Memory B cell (primary cell): ENCODE data around the gene HIVEP1.
"Not testable (repeated sequence)": the region's sequence is repeated elsewhere in the genome, so short reads cannot be mapped to it uniquely, and the experiment has no call there.

ENCODE experiments used
- ATAC-seq: fragments of 150-1000 bp; cut with Tn5 transposase; 2 replicates; pipeline ENCODE4 v1.10.0; 2021; ENCODE audit warnings: low read depth, mild to moderate bottlenecking, moderate library complexity
- DNase-seq, 2 donors: peaks; one replicate each; pipeline ENCODE4 v3.0.0; 2022; ENCODE audit warnings: low spot score in 2 of 2
- H3K27ac Mint-ChIP-seq: one replicate; pipeline ENCODE4 v1.8.0; 2022; ENCODE audit warnings: mild to moderate bottlenecking, moderate library complexity, mixed read lengths
- H3K27me3 Mint-ChIP-seq: one replicate; pipeline ENCODE4 v1.8.0; 2022; ENCODE audit warnings: mixed read lengths
- H3K36me3 Mint-ChIP-seq: one replicate; pipeline ENCODE4 v1.8.0; 2022; ENCODE audit warnings: mild to moderate bottlenecking, mixed read lengths
- H3K4me1 Mint-ChIP-seq: one replicate; pipeline ENCODE4 v1.8.0; 2022; ENCODE audit warnings: mixed read lengths
- H3K4me3 Mint-ChIP-seq: one replicate; pipeline ENCODE4 v1.8.0; 2022; ENCODE audit warnings: mild to moderate bottlenecking, moderate library complexity, mixed read lengths
- H3K9me3 Mint-ChIP-seq: one replicate; pipeline ENCODE4 v1.8.0; 2022; ENCODE audit warnings: mixed read lengths

The HIVEP1 gene

DNA sequence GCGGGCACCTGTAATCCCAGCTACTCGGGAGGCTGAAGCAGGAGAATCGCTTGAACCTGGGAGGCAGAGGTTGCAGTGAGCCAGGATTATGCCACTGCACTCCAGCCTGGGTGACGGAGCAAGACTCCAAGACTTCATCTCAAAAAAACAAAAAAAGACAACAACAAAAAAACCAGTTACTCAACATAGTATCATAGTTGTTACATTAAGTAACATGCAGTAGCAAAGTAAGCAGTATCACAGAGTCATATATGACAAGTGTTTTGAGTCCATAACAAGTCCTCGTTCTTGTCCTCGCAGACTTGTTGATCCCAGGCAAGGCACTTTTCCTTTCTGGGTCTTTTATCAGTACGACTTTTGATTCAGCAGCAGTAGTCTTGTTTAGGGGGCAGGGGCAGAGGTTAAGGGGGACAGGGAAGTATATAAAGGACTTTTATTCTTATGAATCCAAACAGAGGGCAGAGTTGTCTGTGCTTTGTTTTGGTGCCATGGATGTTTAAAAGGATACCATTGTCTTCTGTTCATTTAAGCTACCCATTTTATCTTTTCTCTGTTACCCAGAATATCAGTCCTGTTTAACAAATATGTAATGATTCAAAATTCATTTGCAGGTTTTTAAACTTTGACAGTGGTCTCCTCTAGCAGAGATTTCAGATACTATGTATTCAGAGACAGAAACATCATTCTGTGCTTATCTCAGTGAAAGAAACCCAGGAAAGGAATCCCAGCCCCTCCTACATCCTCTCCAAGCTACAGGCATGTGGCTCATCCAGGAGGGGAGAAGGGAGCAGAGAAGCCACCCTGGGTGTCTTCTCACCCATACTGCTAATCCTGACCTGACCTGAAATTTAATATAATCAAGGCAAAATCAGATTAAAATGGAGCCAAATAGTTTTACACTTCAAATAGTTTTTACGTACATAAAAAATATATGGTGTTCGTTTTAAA lies 140.2 kb downstream of the HIVEP1 start:
- H3K4me1 Mint-ChIP-seq = peaks cover 11% of the 10 kb centered on the region
- DNase-seq = no peak
- H3K9me3 Mint-ChIP-seq = peaks cover 2% of the 10 kb centered on the region
- peak overlapping the region; percentile 25 for H3K27ac Mint-ChIP-seq
- H3K4me3 Mint-ChIP-seq = no peak overlapping the region
- peaks cover 18% of the 10 kb centered on the region for H3K36me3 Mint-ChIP-seq
- H3K27me3 Mint-ChIP-seq = no peaks in the 10 kb centered on the region
- no peak for ATAC-seq

GRCh38 chr6:12155769-12156168 lies 143.7 kb downstream of the HIVEP1 start:
- not testable (repeated sequence) for H3K9me3 Mint-ChIP-seq, ATAC-seq, DNase-seq, H3K4me3 Mint-ChIP-seq, H3K27me3 Mint-ChIP-seq, H3K4me1 Mint-ChIP-seq
- Mint-ChIP-seq H3K36me3 (peaks cover 19% of the 10 kb centered on the region), H3K27ac (peak overlapping the region; percentile 3)

GRCh38 chr6:12158686-12159415 lies 146.7 kb downstream of the HIVEP1 start:
- Mint-ChIP-seq H3K4me3 (no peak overlapping the region), H3K27ac (peak overlapping the region; percentile 19), H3K9me3 (peaks cover 2% of the 10 kb centered on the region), H3K4me1 (peaks cover 16% of the 10 kb centered on the region), H3K27me3 (no peaks in the 10 kb centered on the region), H3K36me3 (peaks cover 36% of the 10 kb centered on the region)
- no peak for DNase-seq
- no peak for ATAC-seq

DNA sequence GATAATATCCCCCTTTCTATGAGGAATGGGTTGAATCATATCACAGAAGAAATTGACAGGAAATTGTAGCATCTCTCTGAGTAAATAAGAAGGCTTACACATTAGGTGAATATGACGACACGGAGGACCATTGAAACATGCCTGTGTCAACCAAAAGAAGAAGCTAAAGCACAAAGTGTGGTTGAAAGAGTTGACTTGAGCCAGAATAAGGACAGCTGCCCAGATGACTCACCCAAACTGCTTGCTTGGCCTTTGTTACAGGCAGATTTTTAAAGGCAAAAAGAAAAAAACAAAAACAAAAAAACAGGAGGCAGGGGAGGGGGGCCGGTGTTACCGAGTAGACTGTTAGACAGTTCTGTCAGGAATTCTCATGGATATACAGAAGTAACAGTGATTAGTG lies 148.2 kb downstream of the HIVEP1 start:
- DNase-seq = no peak
- Mint-ChIP-seq H3K36me3 (peaks cover 36% of the 10 kb centered on the region), H3K27me3 (no peaks in the 10 kb centered on the region)

GRCh38 chr6:12162213-12162612 lies 150.1 kb downstream of the HIVEP1 start:
- DNase-seq = no peak
- H3K4me1 Mint-ChIP-seq = peaks cover 11% of the 10 kb centered on the region
- H3K9me3 Mint-ChIP-seq = no peaks in the 10 kb centered on the region
- H3K4me3 Mint-ChIP-seq = no peak overlapping the region
- H3K27ac Mint-ChIP-seq = peak overlapping the region; percentile 3
- H3K27me3 Mint-ChIP-seq = no peaks in the 10 kb centered on the region
- no peak for ATAC-seq
- peaks cover 32% of the 10 kb centered on the region for H3K36me3 Mint-ChIP-seq

More for the DNA sequence above, 148.2 kb downstream of the HIVEP1 start:
- ATAC-seq = no peak
- Mint-ChIP-seq H3K4me1 (peaks cover 13% of the 10 kb centered on the region), H3K4me3 (no peak overlapping the region), H3K9me3 (peaks cover 2% of the 10 kb centered on the region), H3K27ac (peak overlapping the region; percentile 73)

DNA sequence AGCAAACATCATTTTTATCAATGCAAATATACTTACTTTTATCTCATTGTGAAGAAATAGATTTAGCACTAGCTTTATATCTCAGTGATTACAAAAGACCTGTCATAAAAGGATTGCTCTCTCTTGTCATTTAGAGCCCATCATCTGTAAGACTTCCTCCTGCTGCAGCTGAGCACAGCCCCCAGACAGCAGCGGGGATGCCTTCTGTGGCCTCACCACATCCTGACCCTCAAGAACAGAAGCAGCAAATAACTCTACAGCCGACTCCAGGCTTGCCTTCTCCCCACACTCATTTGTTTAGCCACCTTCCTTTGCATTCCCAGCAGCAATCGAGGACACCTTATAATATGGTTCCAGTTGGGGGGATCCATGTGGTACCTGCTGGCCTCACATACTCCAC lies 151.0 kb downstream of the HIVEP1 start:
- Mint-ChIP-seq H3K27ac (peak overlapping the region; percentile 3), H3K36me3 (peaks cover 30% of the 10 kb centered on the region), H3K4me3 (no peak overlapping the region), H3K9me3 (no peaks in the 10 kb centered on the region), H3K27me3 (no peaks in the 10 kb centered on the region), H3K4me1 (peaks cover 11% of the 10 kb centered on the region)
- no peak for DNase-seq
- peak; percentile 74 for ATAC-seq

GRCh38 chr6:12163744-12164507 lies 151.8 kb downstream of the HIVEP1 start:
- no peaks in the 10 kb centered on the region for H3K27me3 Mint-ChIP-seq
- no peak overlapping the region for H3K4me3 Mint-ChIP-seq
- peaks cover 11% of the 10 kb centered on the region for H3K4me1 Mint-ChIP-seq
- DNase-seq (no peak), ATAC-seq (no peak)
- H3K27ac Mint-ChIP-seq = peak overlapping the region; percentile 3
- peaks cover 30% of the 10 kb centered on the region for H3K36me3 Mint-ChIP-seq
- no peaks in the 10 kb centered on the region for H3K9me3 Mint-ChIP-seq

DNA sequence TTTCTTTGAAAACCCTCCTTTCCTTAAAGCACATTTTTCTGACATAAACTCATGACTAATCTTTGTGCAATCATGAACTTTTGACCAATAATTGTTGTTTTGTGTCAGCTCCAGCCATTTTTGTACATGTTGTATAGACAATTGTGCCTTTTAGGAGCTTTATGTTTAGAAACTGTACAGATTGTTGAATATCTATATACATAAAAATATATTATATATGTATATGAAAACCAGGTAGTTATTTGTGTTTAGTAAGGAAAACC lies 152.3 kb downstream of the HIVEP1 start:
- ATAC-seq (no peak), DNase-seq (no peak)
- Mint-ChIP-seq H3K27me3 (no peaks in the 10 kb centered on the region), H3K4me1 (peaks cover 11% of the 10 kb centered on the region), H3K9me3 (no peaks in the 10 kb centered on the region), H3K36me3 (peaks cover 30% of the 10 kb centered on the region), H3K27ac (no peak overlapping the region), H3K4me3 (no peak overlapping the region)

DNA sequence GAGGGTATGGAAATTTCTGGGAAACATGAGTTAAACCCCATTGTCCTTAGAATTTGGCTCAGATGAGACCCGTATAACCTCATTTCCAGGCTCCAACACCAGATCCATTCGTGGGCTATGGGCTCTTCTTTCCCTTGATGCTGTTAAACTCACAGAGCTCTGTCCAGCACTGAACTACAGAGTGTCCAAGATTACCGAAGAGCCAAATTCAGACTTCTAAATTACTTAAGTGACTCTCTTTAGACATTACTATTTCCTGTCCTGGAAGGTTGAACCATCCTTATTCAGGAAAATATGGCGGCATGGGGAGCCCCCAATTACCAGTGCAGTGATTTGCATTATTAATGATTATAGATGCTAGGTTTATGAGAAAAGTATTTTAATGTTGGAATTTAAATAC lies 153.2 kb downstream of the HIVEP1 start:
- peaks cover 13% of the 10 kb centered on the region for H3K4me1 Mint-ChIP-seq
- ATAC-seq (no peak), DNase-seq (no peak)
- peaks cover 30% of the 10 kb centered on the region for H3K36me3 Mint-ChIP-seq
- no peak overlapping the region for H3K4me3 Mint-ChIP-seq
- H3K27ac Mint-ChIP-seq = no peak overlapping the region
- no peaks in the 10 kb centered on the region for H3K9me3 Mint-ChIP-seq
- H3K27me3 Mint-ChIP-seq = no peaks in the 10 kb centered on the region

DNA sequence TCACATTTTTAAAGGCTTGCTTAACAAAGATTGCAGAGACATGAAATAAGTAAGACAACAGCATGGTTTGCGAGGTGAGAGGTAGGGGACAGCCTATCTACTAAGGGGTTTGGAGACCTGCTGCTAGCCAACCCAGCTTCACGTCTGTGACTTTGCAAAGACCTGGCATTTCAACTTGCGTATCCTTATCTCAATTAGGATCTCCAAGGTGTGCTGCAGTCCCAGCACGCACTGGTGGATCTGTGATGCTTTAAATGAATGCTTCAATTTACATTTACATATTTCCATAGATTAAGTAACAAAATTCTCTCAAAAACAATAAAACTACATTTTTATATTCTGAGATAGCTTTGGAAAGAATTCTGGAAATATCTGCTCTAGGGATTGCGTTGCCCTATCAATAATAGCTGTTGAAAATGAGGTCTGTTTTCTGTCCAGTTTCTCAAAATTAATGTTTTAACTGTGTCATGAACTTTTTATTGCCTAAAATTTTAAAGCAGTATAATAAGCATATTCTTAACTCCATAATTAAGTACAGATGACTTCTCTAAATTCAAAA lies 153.7 kb downstream of the HIVEP1 start:
- H3K4me1 Mint-ChIP-seq = peaks cover 13% of the 10 kb centered on the region
- H3K4me3 Mint-ChIP-seq = no peak overlapping the region
- no peaks in the 10 kb centered on the region for H3K27me3 Mint-ChIP-seq
- no peaks in the 10 kb centered on the region for H3K9me3 Mint-ChIP-seq
- DNase-seq (no peak), ATAC-seq (no peak)
- H3K36me3 Mint-ChIP-seq = peaks cover 29% of the 10 kb centered on the region
- H3K27ac Mint-ChIP-seq = no peak overlapping the region

DNA sequence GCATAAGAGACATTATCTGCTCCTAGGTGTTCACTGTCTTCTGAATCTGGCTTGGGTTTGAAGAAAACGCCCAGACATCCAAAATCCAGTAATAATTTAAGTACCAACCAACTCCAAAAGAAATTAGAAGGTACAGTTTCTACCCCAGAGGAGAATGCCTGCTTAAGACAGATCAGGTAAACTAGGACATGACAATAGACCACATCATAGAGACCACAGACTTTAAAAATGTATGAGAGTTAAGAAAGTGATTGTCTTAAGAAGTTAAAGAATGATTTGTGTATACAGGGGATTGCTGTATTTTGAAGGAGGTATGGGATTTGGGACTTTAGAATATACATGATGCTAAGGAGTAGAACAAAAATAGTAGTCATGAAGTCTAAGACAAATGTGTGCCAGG lies 157.3 kb downstream of the HIVEP1 start:
- Mint-ChIP-seq H3K36me3 (peaks cover 7% of the 10 kb centered on the region), H3K27me3 (no peaks in the 10 kb centered on the region), H3K4me1 (peaks cover 2% of the 10 kb centered on the region), H3K9me3 (no peaks in the 10 kb centered on the region), H3K27ac (no peak overlapping the region), H3K4me3 (no peak overlapping the region)
- ATAC-seq (no peak), DNase-seq (no peak)

- ATAC-seq (no peak), DNase-seq (no peak)
- Mint-ChIP-seq H3K36me3 (peaks cover 3% of the 10 kb centered on the region), H3K4me3 (no peak overlapping the region), H3K27ac (no peak overlapping the region), H3K9me3 (no peaks in the 10 kb centered on the region), H3K27me3 (no peaks in the 10 kb centered on the region), H3K4me1 (peaks cover 2% of the 10 kb centered on the region)
Measured at GRCh38 chr6:12170351-12171092, 158.4 kb downstream of the HIVEP1 start.

DNA sequence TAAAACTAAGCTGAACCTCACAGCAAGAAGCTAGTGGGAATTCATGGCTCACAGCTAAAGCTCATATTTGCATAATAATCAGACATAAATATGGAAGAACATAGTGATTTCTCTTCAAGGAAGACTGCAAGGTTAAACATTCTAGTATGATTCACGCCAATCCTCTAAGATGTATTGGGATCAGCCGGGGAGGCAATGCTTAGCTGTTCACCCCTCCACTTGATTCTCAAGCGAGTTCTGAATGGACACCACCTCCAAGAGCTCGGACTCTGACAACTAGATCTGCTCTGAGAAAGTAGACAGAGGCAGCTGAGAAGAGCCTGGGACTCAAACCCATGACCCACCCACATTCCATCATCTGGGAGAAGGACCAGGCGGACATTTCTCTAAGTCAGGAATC lies 159.6 kb downstream of the HIVEP1 start:
- DNase-seq = no peak
- H3K9me3 Mint-ChIP-seq = peaks cover 1% of the 10 kb centered on the region
- no peak for ATAC-seq
- H3K27me3 Mint-ChIP-seq = no peaks in the 10 kb centered on the region
- no peak overlapping the region for H3K27ac Mint-ChIP-seq
- H3K4me1 Mint-ChIP-seq = peaks cover 2% of the 10 kb centered on the region
- no peak overlapping the region for H3K4me3 Mint-ChIP-seq
- peaks cover 4% of the 10 kb centered on the region for H3K36me3 Mint-ChIP-seq
